ENCODE data around the gene KRTAP4-8. TPM values are rescaled to one million over a fixed set of nuclear protein-coding genes. Genes with fewer than 3 reads are reported as not detected.
"Not testable (repeated sequence)": the region's sequence is repeated elsewhere in the genome, so short reads cannot be mapped to it uniquely, and the experiment has no call there.

KRTAP4-8 gene
- total RNA-seq, 1 experiment from 2014 or later, result not detected

DNA sequence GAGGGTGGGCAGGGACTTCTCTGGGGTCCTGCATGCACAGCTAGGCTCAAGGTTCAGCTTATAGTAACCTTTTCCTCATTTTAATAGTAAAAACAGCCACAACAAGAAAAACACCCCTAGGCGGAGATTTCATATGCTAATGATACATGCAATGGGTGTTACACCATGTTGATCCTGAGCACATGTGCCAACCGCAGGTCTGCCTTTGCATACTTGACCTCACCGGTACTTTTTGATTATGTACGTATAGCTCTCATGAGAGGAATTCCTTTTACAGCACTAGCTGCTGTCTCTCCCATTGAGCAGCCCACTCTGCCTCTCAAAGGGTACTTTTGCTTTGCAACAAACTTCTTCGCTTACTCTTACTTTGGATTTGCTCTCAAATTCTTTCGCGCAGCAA is 1.9 kb downstream of the KRTAP4-8 start:
- DNase-seq, result no peak
- H3K4me1 Mint-ChIP-seq (ENCODE audit: low read depth, unreplicated experiment), result peaks cover 22% of the 10 kb centered on the region
- ChIA-PET POLR2A (no interaction called here), CTCF (no interaction called here)
- H3K36me3 ChIP-seq (ENCODE audit: control insufficient read depth, insufficient read depth, low read length), result no peaks in the 10 kb centered on the region
- H3K27me3 Mint-ChIP-seq (ENCODE audit: insufficient read depth, unreplicated experiment), result no peaks in the 10 kb centered on the region
- no peak overlapping the region for H3K4me3 Mint-ChIP-seq (ENCODE audit: unreplicated experiment)
- H3K27ac Mint-ChIP-seq (ENCODE audit: unreplicated experiment), result no peak overlapping the region
- BruUV-seq (replicated peaks), result no TSS peak
- intact Hi-C loops (cut with micrococcal nuclease; ENCODE audit: unreplicated experiment), result no loop called here
- peaks cover 10% of the 10 kb centered on the region; the same call in 1 of the 2 replicates for H3K4me1 ChIP-seq
- H3K27me3 ChIP-seq (replicated peaks; ENCODE audit: control insufficient read depth, insufficient read depth, low read length), result no peaks in the 10 kb centered on the region
- no peaks in the 10 kb centered on the region for H3K36me3 Mint-ChIP-seq (ENCODE audit: insufficient read depth, unreplicated experiment)
- TF ChIP-seq, protein P1, sequence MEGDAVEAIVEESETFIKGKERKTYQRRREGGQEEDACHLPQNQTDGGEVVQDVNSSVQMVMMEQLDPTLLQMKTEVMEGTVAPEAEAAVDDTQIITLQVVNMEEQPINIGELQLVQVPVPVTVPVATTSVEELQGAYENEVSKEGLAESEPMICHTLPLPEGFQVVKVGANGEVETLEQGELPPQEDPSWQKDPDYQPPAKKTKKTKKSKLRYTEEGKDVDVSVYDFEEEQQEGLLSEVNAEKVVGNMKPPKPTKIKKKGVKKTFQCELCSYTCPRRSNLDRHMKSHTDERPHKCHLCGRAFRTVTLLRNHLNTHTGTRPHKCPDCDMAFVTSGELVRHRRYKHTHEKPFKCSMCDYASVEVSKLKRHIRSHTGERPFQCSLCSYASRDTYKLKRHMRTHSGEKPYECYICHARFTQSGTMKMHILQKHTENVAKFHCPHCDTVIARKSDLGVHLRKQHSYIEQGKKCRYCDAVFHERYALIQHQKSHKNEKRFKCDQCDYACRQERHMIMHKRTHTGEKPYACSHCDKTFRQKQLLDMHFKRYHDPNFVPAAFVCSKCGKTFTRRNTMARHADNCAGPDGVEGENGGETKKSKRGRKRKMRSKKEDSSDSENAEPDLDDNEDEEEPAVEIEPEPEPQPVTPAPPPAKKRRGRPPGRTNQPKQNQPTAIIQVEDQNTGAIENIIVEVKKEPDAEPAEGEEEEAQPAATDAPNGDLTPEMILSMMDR (IDR thresholded peaks at IDR 0.05; ENCODE audit: insufficient read depth in 1 of 2, low read depth in 1 of 2, low read length in 1 of 2, severe bottlenecking in 1 of 2, unreplicated experiment in 1 of 2), result no peak
- peaks cover 4% of the 10 kb centered on the region; the same call in 1 of the 2 replicates for H3K9me3 ChIP-seq
- H3K9me3 Mint-ChIP-seq (ENCODE audit: unreplicated experiment), result no peaks in the 10 kb centered on the region
- no peak overlapping the region for H3K4me3 ChIP-seq (ENCODE audit: low read depth, low read length)

DNA sequence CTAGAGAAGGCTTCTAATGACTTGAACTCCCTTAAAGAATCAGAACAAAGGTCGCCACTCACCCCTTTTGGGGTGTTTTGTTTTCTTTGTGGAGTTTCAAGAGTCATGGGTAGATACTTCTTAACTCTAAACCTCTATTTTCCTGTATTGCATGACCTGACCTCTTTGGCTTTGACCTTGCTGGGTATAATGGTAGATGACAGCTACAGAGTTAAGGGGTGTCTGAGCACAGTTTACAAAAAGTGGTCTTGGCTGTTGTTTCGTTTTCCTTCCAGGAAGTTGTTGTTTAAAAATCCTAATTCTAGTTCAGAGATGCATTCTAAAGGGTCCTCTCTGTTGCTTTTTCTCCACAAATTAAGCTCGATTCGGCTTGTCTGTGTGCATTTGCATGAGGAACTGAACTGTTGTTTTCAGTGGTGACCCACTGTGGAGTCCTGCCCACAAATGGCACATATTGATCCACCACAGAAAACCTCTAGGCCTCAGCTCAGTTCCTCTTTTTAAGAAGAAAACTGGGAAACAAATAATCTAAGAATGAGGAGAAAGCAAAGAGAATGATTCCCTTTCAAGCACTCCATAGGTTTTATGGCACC is 9.1 kb downstream of the KRTAP4-8 start:
- H3K4me1 Mint-ChIP-seq (ENCODE audit: low read depth, unreplicated experiment); POLR2A ChIA-PET; H3K9me3 Mint-ChIP-seq (ENCODE audit: unreplicated experiment); H3K27me3 Mint-ChIP-seq (ENCODE audit: insufficient read depth, unreplicated experiment); DNase-seq; H3K4me3 ChIP-seq (ENCODE audit: low read depth, low read length); H3K4me1 ChIP-seq; H3K27me3 ChIP-seq (replicated peaks; ENCODE audit: control insufficient read depth, insufficient read depth, low read length); BruUV-seq (replicated peaks); intact Hi-C loops (cut with micrococcal nuclease; ENCODE audit: unreplicated experiment); CTCF ChIA-PET; H3K9me3 ChIP-seq; H3K27ac Mint-ChIP-seq (ENCODE audit: unreplicated experiment); H3K36me3 Mint-ChIP-seq (ENCODE audit: insufficient read depth, unreplicated experiment); H3K36me3 ChIP-seq (ENCODE audit: control insufficient read depth, insufficient read depth, low read length); H3K4me3 Mint-ChIP-seq (ENCODE audit: unreplicated experiment): not testable (repeated sequence)

DNA sequence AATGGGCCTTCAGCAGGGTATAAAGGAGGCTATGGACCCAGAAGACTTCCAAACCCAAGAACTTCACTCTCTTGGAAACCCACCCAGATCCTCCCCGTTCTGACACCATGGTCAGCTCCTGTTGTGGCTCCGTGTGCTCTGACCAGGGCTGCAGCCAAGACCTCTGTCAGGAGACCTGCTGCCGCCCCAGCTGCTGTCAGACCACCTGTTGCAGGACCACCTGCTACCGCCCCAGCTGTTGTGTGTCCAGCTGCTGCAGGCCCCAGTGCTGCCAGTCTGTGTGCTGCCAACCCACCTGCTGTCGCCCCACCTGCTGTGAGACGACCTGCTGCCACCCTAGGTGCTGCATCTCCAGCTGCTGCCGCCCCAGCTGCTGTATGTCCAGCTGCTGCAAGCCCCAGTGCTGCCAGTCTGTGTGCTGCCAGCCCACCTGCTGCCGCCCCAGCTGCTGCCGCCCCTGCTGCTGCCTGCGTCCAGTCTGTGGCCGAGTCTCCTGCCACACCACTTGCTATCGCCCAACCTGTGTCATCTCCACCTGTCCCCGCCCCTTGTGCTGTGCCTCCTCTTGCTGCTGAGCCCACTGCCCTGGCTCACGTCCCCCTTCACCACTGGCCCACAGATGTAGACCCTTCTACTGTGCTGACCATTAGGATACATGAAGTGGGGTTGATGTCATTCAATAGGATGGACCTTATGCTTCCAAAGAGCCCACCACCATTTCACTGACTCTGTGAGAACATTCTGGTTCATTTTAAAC is 13.7 kb downstream of the KRTAP4-8 start, which contains the start of gene KRTAP4-7:
TSS of gene KRTAP4-7 (plus strand) at position 51 of the 757 bp plus-strand sequence. CDS start at position 108, 57 bp downstream.
- H3K9me3 ChIP-seq, result not testable (repeated sequence)

DNA sequence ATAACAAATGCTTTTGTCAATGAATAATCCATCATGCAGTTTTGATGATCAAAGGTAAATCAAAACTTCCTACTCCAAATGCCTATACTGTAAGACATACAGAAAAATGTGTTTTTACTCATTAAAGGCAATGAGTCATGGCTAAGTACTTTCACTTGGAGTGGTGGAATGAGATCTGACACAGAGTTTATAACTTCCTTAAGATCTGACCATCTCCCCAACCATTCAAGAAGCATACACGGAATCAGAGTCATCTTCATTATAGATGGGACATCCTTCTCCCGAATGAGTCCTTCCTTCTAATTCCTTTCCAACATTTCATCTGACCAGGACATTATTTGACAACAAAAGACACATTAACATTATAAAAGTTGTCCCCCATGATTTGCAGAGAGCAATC is 14.5 kb downstream of the KRTAP4-8 start:
- H3K9me3 ChIP-seq; BruUV-seq (replicated peaks); H3K36me3 ChIP-seq (ENCODE audit: control insufficient read depth, insufficient read depth, low read length); H3K27ac Mint-ChIP-seq (ENCODE audit: unreplicated experiment); CTCF ChIA-PET; DNase-seq; H3K27me3 ChIP-seq (replicated peaks; ENCODE audit: control insufficient read depth, insufficient read depth, low read length); H3K9me3 Mint-ChIP-seq (ENCODE audit: unreplicated experiment); H3K27me3 Mint-ChIP-seq (ENCODE audit: insufficient read depth, unreplicated experiment); POLR2A ChIA-PET; H3K4me3 Mint-ChIP-seq (ENCODE audit: unreplicated experiment); H3K36me3 Mint-ChIP-seq (ENCODE audit: insufficient read depth, unreplicated experiment); H3K4me1 ChIP-seq; intact Hi-C loops (cut with micrococcal nuclease; ENCODE audit: unreplicated experiment); H3K4me3 ChIP-seq (ENCODE audit: low read depth, low read length): not testable (repeated sequence)
- peaks cover 13% of the 10 kb centered on the region for H3K4me1 Mint-ChIP-seq (ENCODE audit: low read depth, unreplicated experiment)

More for the DNA sequence above, 13.7 kb downstream of the KRTAP4-8 start, which contains the start of gene KRTAP4-7:
- H3K4me1 ChIP-seq; H3K27me3 ChIP-seq (replicated peaks; ENCODE audit: control insufficient read depth, insufficient read depth, low read length); CTCF ChIA-PET; H3K9me3 Mint-ChIP-seq (ENCODE audit: unreplicated experiment); H3K36me3 ChIP-seq (ENCODE audit: control insufficient read depth, insufficient read depth, low read length); H3K36me3 Mint-ChIP-seq (ENCODE audit: insufficient read depth, unreplicated experiment); H3K4me3 ChIP-seq (ENCODE audit: low read depth, low read length); DNase-seq; H3K4me3 Mint-ChIP-seq (ENCODE audit: unreplicated experiment); BruUV-seq (replicated peaks); H3K27ac Mint-ChIP-seq (ENCODE audit: unreplicated experiment); POLR2A ChIA-PET; intact Hi-C loops (cut with micrococcal nuclease; ENCODE audit: unreplicated experiment); H3K27me3 Mint-ChIP-seq (ENCODE audit: insufficient read depth, unreplicated experiment): not testable (repeated sequence)
- peaks cover 13% of the 10 kb centered on the region for H3K4me1 Mint-ChIP-seq (ENCODE audit: low read depth, unreplicated experiment)
